Keratinocyte (primary cell): ENCODE results near the gene HNRNPAB.

ENCODE experiments used
- CTCF ChIP-seq, 3 experiments: IDR thresholded peaks in 1 of 3; conservative IDR thresholded peaks in 1 of 3; optimal IDR thresholded peaks in 1 of 3; 2 replicates in 2 of 3; 3 replicates in 1 of 3; pipeline versions ENCODE3 to v1.5.1; 2011; ENCODE audit warnings: low read length in 3 of 3, mild to moderate bottlenecking in 3 of 3, moderate library complexity in 2 of 3, control low read depth in 1 of 3, inconsistent platforms in 1 of 3; ENCODE audit not compliant: insufficient read depth in 2 of 3; ENCODE audit errors: extremely low read depth in 1 of 3
- EZH2 ChIP-seq: IDR thresholded peaks from one replicate; pipeline ENCODE4 v1.6.1; 2012; ENCODE audit warnings: inconsistent platforms, mild to moderate bottlenecking, low read length, moderate library complexity

DNA sequence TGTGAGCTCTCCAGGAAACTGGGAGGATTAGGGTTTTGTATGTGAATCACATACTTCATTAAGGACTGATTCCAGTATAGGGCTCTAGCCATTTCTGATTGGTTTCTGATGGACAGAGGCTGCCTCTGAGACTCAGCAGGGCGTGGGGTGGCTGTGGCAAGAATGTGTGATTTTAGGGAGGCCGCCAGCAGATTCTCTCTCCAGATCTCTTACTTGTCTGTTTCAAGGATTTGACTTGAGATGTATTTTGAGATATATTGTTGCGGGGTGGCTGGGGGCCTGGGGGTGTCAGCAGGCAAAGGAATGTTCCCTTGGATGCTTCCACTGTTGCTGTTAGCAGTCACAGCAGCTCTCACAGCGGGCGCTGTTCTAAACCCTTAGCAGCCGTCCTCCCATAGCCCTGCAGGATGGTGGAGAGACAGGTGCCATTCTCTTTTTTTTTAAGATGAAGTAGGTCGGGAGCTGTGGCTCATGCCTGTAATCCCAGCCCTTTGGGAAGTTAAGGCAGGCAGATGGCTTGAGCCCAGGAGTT is 8.0 kb upstream of the HNRNPAB start:
- TF ChIP-seq CTCF (optimal IDR thresholded peaks at IDR 0.05 in 1 of 3, IDR thresholded peaks at IDR 0.05 in 1 of 3, conservative IDR thresholded peaks at IDR 0.05 in 1 of 3; ENCODE audit: extremely low read depth in 1 of 3, insufficient read depth in 2 of 3, low read length in 3 of 3): no peak
- TF ChIP-seq EZH2: no peak
